GM18873 (cell line): ENCODE measurements around the gene HTR4.
"Not testable (repeated sequence)": the region's sequence is repeated elsewhere in the genome, so short reads cannot be mapped to it uniquely, and the experiment has no call there.

Source experiments
- ATAC-seq: cut with Tn5 transposase; IDR thresholded peaks from one replicate; pipeline ENCODE4 v1.9.1; 2021; ENCODE audit warnings: mild to moderate bottlenecking, moderate library complexity, moderate number of reproducible peaks; ENCODE audit not compliant: unreplicated experiment, low FRiP score

Gene HTR4

DNA sequence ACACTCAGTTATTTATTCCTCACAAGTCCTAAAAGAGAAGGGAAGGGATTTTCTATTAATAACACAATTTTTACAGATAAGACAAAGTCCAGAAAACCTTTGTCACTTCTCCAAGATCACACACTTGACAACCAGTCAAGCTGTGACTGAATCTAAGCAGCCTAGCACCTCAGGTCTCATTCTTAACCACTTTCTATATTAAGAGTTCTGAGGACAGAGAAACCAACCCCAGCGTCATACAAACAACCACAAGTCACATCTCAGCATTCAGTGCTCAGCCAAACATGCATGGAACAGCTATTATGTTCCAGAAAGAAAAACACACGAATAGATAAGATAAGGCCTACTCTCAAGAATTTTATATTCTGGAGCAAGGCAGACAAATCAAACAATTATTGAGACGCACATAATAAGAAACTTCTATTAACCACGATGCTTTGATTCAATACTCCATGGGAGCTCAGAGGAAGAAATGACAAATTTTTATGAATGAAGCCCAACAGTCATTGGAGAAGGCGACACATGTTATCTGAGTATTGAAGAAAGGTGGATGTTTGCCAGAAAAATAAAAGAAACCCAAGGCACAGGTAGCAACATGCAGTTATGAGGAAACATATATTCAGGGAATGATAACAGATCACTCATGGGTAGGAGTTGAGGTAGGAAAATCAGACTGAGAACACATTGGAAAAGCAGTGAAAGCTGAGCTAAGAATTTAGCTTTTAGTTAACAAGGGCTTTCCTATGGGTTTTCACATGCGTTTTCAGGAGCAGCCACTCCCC lies 113.1 kb downstream of the HTR4 start:
- no peak for ATAC-seq

DNA sequence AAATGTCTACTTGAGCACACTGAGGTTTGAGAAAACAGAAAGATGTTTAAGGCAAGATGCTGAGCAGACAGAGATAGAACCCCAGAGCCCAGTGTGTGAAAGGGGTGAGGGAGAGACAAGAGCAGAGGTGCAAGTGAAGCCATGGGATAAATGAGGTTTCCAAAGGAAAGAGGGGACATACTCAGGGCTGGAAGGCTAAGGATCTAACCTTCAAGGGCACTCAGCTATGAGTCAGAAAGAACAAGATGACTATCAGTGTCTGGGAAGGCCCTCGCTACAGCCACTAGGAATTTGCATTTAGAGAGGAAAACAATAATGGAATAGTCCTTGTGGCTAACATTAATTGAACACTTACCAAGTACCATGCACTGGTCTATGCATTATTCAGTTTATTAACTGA lies 113.7 kb downstream of the HTR4 start:
- no peak for ATAC-seq

DNA sequence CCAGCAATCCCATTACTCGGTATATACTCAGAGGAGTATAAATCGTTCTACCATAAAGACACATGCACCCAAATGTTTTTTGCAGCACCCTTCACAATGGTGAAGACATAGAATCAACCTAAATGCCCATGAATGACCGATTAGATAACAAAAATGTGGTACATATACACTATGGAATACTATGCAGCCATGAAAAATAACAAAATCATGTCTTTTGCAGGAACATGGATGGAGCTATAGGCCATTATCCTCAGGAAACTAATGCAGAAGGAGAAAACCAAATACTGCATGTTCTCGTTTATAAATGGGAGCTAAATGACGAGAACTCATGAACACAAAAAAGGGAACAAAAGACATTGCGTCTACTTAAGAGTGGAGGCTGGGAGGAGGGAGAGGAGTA lies 114.5 kb downstream of the HTR4 start:
- ATAC-seq, result no peak

DNA sequence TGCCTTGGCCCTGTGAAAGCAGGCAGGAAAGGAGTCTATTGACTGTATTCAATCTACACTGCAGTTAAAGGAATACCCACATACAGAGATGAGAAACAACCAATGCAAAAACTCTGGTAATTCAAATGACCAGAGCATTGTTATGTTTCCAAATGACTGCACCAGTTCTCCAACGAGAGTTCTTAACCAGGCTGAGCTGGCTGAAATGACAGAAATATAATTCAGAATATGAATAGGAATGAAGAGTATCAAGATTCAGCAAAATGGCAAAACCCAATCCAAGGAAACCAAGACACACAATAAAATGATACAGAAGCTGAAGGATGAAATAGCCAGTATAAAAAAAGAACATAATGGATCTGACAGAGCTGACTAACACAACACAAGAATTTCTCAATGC lies 119.1 kb downstream of the HTR4 start:
- no peak for ATAC-seq

- ATAC-seq, result no peak
Observed at GRCh38 chr5:148532969-148533670, 121.2 kb downstream of the HTR4 start.

DNA sequence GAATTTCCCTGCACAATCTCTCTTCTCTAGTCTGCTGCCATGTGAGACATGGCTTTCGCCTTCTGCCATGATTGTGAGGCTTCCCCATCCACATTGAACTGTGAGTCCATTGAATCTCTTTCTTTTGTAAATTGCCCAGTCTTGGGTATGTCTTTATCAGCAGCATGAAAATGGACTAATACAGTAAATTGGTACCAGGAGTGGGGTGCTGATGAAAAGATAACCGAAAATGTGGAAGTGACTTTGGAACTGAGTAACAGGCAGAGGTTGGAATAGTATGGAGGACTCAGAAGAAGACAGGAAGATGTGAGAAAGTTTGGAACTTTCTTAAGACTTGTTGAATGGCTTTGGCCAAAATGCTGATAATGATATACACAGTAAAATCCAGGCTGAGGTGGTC lies 124.9 kb downstream of the HTR4 start:
- ATAC-seq, result not testable (repeated sequence)

DNA sequence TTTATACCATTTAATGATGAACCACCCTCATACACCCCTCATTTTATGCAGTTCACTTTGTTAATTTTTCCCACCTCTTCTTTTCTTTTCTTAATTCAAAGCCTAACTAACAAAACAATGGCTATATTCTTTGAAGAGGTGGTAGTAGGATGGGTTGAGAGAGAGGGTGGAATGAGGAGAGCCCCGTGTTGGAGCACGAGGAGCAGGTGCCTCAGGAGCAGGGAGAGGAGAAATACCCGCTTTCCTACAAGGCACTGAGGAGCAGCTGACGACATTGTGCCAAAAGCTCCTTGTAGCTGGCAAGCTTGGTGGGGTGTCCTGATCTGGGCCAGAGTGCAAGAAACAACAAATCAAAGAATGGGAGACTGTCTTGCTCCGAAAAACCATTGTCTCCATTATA lies 129.6 kb downstream of the HTR4 start:
- no peak for ATAC-seq

- no peak for ATAC-seq
Observed at GRCh38 chr5:148523139-148523538, 131.2 kb downstream of the HTR4 start.

DNA sequence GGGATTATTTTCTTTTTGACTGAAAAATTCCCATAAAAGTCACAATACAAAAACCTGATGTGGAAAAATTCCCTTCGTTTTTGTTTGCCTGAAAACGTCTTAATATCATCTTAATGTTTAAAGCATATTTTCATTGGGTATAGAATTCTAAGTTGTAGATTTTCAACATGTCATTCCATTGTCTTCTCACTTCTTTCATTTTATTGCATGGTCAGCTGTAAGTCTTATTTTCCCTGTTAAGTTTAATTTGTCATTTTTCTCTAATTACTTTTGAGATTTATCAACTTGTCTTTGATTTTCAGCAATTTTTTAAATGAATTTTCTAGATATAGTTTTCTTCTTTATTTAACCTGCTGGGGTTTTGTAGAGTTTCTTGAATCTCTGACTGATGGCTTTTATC lies 138.9 kb downstream of the HTR4 start:
- ATAC-seq, result no peak

DNA sequence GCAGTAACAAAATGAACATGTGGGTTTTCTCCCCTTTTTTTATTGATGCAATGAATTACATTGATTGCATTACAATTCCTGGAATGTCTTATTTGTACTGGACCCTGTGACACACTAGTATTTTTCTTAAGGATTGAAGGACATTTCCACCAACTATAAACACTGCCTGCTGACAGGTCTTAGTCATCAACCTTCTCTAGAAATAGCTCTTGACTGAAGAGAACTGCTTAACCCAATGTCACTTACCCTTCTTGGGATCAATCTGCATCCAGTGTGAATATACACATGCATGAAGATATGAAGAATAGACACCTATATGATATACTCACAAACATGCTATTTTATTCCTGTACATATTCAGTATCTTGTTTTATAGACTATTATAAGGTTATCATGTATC lies 140.0 kb downstream of the HTR4 start:
- ATAC-seq, result no peak

GRCh38 chr5:148512498-148512897 lies 141.8 kb downstream of the HTR4 start:
- no peak for ATAC-seq

- ATAC-seq, result peak; percentile 94
Observed at GRCh38 chr5:148511810-148512347, 142.4 kb downstream of the HTR4 start.

DNA sequence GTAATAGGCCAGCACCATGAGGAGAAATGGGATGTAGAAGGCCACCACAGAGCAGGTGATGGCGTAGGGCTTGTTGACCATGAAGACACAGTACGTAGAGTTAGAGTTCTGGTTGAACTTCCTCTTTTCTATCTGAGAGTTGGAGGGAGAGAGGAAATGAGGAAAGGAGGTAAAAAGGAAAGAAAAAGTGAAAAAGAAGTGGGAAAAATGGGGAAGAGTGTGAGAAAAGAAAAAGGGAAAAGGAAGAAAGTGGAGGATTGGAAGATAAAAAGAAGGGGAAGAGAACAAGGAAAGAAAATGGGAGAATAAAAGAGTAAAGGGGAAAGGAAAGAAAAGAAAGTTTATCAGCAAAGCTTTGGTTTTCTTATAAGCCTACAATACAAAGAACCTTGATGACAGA lies 144.4 kb downstream of the HTR4 start:
- no peak for ATAC-seq

DNA sequence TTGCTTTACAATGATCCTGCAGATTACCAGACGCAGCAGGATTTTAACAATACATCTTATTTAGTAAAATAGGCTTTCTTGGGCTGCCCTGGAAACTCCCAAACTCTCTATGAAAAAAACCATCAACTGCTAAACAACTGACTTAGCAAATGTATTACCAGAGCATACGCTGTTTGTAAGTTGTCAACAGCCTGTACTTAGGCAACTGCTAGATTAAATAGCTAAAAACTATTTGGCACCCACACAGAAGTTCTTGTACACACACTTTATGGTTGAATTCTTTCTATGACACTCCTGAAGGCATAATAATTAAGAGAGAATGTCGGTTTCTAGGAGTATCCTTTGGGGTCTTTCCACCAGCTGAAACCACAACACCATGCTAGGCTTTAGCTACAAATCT lies 146.7 kb downstream of the HTR4 start:
- no peak for ATAC-seq

GRCh38 chr5:148499452-148499851 lies 154.9 kb downstream of the HTR4 start:
- no peak for ATAC-seq

DNA sequence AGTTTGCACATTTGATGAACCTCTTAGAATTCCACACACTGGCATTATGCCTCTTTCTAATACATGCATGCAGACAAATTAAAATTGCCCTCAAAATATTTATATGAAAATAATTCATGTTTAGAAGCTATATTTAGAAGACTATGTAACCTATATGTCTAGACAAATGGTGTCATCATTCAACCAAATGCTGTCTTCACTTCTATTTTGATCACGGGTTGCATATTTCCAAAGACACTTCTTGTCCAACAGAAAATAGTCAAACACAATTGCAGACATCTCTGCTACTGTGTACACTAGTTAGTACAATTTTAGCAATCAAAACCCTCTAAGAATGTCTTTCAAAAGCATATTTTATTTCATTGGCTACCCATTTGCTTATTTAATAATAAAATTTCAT lies 156.6 kb downstream of the HTR4 start:
- no peak for ATAC-seq

DNA sequence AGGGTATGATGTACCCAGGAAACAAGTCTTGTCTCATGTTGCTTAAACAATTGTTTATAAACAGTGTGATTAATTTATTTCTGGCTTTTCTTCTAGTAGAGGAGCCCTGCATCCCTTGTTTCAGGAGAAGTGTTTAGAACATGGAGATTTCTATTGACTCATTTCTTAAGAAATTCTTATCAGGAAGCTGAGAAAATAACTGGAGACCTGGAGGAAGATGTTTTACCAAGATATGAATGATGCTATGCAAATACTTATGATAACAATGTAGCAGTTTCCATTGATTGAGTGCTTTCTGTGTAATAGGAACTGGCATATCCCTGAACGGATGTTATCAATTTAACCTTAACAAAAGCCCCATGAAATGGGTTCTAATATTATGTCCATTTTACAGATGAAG lies 162.0 kb downstream of the HTR4 start:
- no peak for ATAC-seq

DNA sequence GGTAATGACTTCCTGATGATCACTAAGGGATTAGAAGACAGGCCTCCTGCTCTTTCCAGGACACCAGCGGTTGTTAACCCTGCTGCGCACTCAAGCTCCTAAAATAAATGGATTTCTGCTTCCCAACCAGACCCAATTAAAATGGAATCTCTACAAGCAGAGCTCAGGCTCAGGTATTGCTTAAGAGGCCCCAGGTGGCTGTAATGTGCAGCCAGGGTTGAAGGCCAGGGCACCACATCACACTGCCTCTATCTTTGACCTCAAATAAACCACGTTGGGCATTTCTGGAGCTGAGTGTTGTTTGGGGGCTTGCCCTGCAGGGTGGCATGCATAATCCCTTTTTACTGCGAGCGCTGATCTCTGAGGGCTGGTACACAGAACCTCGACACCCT lies 162.5 kb downstream of the HTR4 start:
- ATAC-seq, result no peak

- no peak for ATAC-seq
Observed at GRCh38 chr5:148491015-148491792, 163.1 kb downstream of the HTR4 start.

- ATAC-seq, result no peak
Observed at GRCh38 chr5:148488757-148489156, 165.6 kb downstream of the HTR4 start.

- no peak for ATAC-seq
Observed at GRCh38 chr5:148486456-148486855, 167.9 kb downstream of the HTR4 start.
